ENCODE measurements around the gene MYL7.

The MYL7 gene

DNA sequence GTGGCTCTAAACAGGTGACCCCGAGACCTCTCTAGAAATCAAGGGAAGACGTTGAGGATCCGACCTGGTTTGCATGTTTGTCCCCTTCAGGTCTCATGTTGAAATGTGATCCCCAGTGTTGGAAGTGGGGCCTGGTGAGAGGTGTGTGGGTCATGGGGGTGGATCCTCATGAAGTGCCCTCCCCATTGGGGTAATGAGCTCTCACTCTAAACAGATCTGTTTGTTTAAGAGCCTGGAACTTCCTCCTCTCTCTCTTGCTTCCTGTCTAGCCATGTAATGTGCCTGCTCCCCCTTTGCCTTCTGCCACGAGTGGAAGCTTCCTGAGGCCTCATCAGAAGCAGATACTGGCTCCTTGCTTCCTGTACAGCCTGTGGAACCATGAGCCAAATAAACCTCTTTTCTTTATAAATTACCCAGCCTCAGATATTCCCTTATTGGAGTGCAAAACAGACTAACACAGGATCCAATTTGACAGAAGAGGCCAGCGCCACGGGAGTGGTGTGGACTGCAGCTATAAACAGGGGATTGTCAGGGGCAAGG, 48.0 kb downstream of the MYL7 start:
- H3K27ac ChIP-seq (ENCODE audit: low read depth, low read length), result no peak overlapping the region
- peaks cover 4% of the 10 kb centered on the region; the same call in 1 of the 2 replicates for H3K9me3 ChIP-seq (ENCODE audit: control insufficient read depth, insufficient read depth, low read length)
- H3K27me3 ChIP-seq (ENCODE audit: control insufficient read depth, low read length), result no peaks in the 10 kb centered on the region
- H3F3A ChIP-seq (ENCODE audit: control insufficient read depth, insufficient read depth), result peaks cover 5% of the 10 kb centered on the region; the same call in 1 of the 2 replicates
- no peak overlapping the region for H3K4me3 ChIP-seq (ENCODE audit: low read length)
- no peaks in the 10 kb centered on the region for H3K9me2 ChIP-seq (replicated peaks; ENCODE audit: control insufficient read depth, low read length)
- H3K79me2 ChIP-seq (ENCODE audit: control insufficient read depth, low read length), result no peaks in the 10 kb centered on the region
- H4K20me1 ChIP-seq (ENCODE audit: control insufficient read depth, insufficient read depth, low read depth, low read length), result no peaks in the 10 kb centered on the region
- no peak for TF ChIP-seq CTCF (IDR thresholded peaks at IDR 0.05; ENCODE audit: low read depth, low read length, poor library complexity, severe bottlenecking)
- no peak for TF ChIP-seq EZH2phosphoT487 (IDR thresholded peaks at IDR 0.05; ENCODE audit: borderline replicate concordance, low read length)
- H3K36me3 ChIP-seq (ENCODE audit: control insufficient read depth, low read length), result no peaks in the 10 kb centered on the region; the same call in 1 of the 2 replicates
- H3K4me2 ChIP-seq (ENCODE audit: low read length), result no peak overlapping the region
- H3K4me1 ChIP-seq (ENCODE audit: control insufficient read depth, low read length), result peaks cover 47% of the 10 kb centered on the region

Data from DOHH2 (cell line).